GM19035 (cell line): ENCODE results near the gene CSH1.
"Not testable (repeated sequence)": the region's sequence is repeated elsewhere in the genome, so short reads cannot be mapped to it uniquely, and the experiment has no call there.

Experiments
- ATAC-seq: cut with Tn5 transposase; IDR thresholded peaks from one replicate; pipeline ENCODE4 v1.9.1; 2021; ENCODE audit not compliant: unreplicated experiment

The CSH1 gene

DNA sequence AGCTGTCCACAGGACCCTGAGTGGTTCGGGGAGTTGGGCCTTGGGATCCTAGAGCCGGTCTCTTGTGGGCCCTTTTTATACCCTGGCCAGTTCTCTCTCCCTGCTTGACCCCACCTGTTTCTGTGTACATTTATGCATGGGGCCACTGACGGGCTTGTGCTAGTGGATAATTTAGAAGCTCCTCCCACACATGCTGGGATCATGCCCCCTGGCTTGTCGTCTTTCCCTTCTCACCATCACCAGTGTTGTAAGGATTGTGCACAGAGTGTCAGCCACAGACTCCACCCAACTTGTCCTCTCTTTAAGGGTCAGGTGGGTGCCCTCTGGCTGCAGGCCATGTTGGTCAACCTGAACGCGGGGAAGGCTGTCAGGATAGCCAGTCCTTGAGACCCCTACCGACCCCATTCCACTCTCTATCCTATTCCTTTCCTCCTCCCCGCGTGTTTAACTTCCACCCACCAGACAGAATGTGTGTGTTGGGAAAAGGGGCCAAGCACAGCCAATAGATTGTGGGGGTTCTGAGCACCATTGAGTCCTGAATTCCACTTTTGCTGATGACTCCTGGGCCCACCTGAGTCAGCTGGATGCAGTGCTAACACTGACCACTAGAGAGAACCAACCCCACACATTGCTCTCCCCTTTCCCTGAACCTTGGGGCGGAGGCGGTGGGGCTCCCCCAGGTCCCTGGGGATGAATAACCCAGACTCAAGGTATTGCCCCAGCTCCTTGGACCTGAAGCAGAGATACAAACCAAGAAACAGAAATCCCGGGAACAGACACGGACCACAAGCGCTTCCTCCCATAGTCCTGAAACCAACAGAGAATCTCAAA lies at the start of gene CSH1:
Gene CSH1, minus strand, starts transcription at position 51 of the 831 bp plus-strand sequence. CDS start 63 bp downstream, outside the sequence.
- ATAC-seq = not testable (repeated sequence)

DNA sequence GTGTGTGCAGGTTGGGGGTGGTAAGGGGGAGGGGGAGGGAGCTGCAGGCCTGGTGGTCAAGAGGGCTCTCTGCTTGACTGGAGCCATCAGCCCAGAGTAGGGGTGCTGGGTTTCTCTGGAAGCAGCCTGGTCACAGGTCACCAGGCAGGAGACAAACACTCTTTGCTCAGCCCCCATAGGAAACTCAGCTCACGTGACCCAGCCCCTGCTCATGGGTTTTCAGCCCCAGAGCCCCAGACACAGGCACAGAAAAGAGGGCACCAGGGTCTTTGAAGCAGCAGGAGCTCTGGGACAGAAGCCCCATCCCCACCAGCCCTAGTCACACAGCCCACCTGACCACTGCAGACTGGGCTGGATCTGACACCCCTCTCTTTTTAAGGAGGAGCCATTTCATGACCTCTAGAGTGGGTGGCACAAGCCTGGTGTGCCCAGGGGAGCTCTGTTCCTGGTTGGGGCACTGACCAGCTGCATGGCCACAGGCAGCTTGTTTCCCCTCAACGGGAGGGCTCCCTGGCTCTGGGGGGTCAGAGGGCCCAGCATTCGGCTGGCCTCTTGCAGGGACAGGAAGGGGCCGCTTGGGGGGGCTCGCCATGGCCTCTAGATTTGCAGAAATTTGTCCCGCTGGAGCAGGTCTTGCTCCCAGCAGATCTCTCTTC lies 49.5 kb upstream of the CSH1 start:
- ATAC-seq = peak; percentile 34

DNA sequence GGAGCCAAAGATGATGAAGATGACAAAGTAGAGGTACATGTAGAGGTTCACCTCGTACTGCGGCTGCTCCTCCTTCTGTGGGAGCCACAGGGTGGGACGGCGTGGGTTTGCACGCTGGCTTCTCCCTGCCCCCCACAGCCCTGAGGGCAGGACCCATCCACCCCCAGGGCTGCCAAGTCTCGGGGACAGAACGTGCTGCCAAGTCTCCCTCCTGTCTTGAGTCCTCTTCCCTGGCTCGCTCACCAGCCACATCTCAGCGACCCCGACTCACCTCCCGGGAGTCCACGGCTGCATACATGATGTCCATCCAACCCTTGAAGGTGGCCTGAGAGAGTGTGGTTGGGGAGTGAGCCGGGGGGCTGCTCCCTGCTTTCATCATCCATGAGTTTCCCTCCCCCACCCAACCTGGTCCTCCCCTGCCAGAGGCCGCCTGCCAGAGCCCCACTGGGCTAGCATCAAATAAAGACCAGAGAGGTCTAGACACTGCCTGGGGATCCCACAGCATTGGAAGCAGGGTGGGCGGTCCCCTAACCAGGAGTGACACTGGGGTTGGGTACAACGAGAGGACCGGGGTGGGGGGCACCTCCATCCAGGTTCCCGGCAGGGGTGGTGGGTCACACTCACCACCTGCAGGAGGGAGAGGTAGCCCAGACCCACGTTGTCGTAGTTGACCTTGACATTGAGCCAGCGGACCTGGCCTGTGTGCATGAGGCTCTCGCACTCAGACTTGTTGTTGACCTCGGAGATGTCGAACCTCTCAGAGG lies 48.5 kb upstream of the CSH1 start:
- no peak for ATAC-seq

DNA sequence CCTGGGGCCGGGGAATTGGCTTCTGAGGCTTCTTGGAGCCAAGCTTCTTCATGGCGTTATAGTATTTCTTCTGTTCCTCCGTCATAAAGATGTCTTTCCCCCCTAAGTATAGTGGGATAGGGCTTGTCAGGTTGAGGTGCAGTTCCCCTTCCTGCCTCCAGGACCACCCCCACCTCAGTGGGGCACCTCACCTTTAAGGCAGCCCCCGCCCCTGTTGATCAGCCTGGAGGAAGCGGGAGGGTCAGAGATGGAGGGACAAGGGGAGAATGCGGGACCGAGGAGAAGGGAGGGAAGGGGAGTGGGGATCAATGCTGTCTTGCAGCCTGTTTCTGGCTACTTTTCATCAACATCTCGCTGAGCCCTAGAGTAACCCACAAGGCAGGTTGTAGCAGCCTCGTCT lies 47.4 kb upstream of the CSH1 start:
- ATAC-seq = no peak

DNA sequence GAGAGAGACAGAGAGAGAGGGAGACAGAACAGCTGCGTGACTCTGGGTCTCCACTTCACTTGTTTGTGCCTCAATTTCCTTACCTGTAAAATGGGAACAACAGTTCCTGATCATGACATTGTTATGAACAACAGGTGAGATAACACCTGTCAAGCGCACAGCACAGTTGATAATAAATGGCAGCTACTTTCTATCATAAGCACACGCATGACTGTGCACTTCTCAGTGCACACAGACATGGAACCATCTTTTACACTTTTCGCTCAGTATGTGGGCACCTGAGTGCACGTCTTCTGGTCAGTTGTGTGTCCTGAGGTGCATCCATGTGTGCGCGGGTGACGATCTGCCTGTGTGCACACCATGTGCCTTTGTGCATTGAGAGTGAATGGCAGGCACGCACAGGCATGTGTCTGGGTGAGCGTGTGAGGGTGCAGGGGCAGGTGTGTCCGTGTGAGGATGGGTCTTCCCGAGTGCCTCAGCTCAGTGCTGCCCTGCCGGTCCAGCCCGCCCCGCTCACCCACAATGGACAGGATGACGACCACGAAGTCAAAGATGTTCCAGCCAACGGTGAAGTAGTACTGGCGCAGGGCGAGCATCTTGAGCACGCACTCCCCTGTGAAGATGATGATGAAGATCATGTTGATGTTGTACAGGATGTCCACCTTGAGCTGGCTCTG lies 46.1 kb upstream of the CSH1 start:
- no peak for ATAC-seq

DNA sequence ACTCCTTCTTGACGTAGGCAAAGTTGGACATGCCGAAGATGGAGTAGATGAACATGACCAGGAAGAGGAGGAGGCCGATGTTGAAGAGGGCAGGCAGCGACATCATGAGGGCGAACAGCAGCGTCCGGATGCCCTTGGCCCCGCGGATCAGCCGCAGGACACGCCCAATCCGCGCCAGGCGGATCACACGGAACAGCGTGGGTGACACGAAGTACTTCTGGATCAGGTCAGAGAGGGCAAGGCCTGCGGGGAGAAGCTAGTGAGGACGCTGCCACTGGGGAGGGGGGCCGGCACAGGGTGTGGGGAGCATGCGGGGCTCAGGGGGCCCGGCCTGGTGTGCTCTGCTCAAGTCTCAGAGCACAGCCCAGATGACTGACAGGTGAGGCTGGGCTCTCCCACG lies 45.4 kb upstream of the CSH1 start:
- ATAC-seq = no peak

DNA sequence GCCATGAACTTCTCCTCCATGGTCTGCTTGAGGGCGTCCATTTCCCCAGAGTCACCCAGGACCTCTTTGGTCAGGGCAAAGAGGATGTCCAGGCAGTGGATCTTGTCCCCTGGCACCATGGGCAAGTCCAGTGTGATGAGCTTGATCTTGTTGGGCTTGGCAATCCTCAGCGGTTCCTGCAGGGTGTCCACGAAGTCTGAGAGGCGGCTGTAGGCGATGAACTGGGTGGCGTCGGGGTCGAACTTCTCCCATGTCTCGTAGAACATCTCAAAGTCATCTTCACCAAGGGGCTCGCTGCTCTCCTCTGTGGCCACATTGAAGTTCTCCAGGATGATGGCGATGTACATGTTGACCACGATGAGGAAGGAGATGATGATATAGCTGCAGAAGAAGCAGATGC lies 44.8 kb upstream of the CSH1 start:
- ATAC-seq = no peak

DNA sequence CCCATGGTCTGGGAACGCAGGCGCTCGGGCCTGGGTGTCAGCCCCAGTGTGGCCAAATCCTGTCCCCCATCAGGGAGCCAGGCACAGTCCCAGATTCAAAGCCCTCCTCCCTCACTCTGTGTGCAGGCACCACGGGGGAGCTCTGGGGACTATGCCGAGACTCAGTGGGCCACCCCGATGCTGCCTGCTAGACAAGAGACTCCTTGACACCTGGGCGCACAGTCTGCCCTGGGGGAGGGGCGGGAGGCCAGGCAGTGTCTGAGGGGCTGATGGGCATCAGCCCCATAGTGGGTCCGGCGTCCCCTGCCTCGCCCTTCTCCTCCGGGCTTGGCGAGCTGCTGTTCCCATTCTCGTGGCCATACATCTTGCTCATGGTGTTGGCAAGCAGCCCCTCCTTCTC lies 44.2 kb upstream of the CSH1 start:
- no peak for ATAC-seq

DNA sequence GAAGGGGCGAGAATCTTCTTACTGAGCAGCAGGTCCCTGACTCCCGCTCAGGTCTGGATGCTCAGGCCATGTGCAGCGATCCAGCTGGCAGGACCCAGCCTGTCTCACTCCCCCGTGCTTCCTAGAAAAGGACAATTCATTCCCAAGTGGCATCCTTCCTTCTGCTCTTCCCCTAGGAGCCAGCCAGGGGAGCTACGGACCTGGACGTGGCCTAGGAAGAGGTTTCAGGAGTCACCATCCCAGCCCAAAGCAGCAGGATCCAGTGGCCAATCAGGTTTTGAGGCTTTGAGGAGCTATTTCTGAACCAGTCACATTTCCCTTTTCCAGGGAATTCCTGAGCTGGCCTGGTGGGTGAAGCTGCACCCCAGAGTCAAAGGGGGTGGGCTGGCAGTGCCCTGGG lies 43.5 kb upstream of the CSH1 start:
- ATAC-seq = no peak

DNA sequence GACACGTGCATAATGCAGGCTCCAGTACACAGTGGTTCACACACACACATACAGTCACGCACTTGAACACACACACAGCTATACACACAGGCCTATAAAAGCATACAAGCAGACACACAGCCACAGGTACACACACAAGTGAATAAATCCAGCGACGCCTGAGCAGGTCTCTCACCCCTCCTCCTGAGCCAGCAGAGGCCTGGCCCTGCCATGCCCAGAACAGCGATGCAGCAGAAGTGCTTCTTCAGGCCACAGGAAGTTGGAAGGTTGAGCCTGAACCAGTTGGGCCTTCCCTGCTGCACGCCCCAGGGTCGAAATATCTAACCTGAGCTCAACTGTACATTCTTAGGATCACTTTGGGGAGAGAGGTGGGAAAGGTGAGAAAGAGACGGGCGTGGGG lies 43.0 kb upstream of the CSH1 start:
- no peak for ATAC-seq

DNA sequence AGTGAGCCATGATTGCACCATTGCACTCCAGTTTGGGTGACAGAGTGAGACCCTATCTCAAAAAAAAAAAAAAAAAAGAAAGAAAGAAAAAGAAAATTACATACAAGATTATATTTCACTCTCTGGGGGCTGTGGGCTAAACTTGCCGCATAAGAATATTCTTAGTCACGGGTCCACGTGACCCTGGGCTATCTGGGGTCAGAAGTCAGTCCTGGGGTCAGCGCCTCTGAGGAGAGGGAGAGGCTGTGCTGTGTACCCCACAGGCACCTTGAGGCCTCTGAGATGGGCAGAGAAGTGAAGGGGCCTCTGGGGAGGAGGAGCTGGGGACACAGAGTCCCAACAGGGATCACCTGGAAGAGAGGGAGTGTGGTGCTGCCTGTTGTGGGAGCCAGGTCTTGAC lies 41.5 kb upstream of the CSH1 start:
- ATAC-seq = no peak

DNA sequence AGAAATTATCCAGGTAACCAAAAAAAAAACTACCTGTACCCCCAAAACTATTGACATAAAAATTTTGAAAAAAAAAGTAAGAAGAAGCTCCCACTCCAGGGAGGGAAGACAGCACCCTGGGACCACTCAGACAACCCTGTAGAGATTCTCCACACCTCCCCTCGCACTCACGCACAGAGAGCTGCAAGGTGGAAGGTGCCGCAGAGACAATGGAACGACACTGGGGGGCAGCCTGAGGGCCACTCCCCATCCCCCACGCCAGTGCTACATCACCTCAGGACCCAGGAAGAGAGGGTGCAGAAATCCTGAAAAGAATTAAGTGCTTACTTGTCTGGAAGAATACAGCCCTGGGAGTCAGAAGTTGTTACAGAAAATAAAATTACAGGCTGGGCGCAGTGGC lies 40.9 kb upstream of the CSH1 start:
- no peak for ATAC-seq

DNA sequence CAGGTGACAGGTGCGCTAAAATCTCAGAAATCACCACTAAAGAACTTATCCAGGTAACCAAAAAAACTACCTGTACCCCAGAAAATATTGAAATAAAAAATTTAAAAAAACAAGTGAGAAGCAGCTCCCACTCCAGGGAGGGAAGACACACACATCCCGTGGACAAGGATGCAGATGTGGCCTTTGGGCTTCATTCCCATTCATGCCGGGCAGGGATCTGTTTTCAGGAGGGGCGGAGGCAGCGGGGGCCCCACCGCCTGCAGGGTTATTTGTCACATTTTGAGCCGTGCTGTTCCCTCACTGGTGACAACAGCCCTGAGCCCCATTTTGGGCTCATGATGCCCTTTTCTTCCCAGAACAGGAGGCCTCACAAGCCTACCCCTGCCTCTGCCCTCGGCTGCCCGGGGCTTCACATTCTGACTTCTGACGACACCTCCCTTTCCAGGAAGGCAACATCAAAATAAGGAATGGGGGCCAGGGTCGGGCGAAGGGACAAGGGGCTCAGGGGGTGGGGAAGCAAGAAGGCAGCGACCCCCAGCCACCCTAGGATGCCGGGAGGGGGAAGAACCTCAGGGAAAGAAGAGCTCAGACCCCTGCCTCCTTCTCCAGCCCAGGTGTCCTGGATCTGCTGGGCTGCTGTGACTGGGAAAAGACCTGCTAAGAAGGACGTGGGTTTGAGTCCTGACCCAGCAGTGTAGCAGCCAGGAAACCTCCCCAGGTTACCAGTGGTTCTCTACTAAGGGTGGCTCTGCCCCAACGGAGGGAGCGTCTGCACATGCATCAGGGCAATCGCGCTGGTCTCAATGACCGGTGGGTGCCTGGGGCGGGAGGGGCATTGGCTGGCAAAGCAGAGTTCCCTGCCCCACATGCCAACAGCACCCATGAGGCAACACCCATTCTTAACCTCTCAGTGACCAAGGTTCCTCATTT lies 38.1 kb upstream of the CSH1 start:
- no peak for ATAC-seq

DNA sequence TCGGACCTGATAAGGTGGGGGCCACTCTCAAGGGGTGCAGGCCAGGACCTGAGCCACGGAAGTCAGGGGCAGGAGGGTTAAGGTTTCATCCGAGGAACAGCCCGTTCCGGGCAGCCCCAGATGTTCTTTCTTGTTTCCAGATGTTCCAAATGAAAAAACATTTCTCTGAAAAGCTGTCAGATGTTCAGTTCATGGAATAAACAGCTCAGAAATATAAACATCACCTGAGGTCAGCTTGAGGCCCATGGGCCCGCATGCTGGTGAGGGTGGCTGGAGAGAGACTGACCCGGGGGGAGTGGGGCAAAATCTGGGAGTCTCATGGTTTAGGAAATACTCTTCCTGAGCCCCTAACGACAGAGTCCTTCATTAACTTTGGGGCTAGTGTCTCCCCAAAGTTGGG lies 37.2 kb upstream of the CSH1 start:
- no peak for ATAC-seq

DNA sequence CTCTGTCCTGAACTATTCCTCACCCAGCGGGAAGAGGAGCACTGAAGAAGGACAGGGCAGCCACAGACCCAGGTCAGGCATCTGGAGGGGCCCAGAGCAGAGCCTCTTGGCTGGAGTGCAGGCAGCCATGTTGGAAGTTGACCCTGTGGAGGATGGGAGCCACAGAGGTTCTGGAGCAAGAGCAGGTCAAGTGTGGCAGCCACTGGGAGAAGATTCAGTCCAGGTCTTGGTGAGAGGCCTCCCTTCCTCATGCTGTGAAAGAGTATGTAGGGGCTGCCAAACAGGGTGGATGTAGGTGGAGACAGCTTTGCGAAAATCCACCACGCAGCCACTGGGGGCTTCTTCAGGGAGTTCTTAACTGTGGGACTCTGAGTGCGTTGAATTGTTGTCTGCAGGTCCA lies 36.3 kb upstream of the CSH1 start:
- ATAC-seq = peak; percentile 8

DNA sequence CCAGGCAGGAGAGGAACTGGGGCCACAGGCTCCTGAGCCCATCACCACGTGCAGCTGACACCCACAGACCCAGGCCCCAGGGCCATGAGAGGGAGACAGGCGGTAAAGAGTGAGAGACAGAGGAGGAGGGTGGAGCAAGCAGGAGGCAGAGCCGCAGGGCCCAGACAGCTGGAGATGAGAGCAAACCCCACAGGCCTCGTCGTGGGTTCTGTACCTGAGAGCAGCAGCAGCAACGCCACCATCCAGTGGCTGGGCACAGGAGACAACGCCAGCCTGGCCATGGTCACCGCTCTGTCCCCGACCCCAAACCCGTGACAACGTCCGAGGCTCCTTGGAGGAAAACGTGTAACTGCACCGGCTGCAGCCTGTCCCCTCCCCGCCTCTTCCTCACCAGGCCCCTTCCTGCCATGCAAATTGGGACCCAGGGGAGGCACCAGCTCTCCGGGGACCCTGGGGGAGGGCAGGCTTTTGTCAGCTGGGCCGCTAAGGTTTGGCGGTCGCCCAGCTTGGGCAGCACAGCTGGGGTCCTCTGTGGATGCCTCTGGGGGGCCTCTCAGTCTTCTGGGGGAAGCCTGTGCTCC lies 35.7 kb upstream of the CSH1 start, which contains the start of gene CD79B:
Gene CD79B, minus strand, starts transcription at position 351 of the 581 bp plus-strand sequence. Its CDS starts 70 bp downstream, at position 281.
- peak; percentile 84 for ATAC-seq

DNA sequence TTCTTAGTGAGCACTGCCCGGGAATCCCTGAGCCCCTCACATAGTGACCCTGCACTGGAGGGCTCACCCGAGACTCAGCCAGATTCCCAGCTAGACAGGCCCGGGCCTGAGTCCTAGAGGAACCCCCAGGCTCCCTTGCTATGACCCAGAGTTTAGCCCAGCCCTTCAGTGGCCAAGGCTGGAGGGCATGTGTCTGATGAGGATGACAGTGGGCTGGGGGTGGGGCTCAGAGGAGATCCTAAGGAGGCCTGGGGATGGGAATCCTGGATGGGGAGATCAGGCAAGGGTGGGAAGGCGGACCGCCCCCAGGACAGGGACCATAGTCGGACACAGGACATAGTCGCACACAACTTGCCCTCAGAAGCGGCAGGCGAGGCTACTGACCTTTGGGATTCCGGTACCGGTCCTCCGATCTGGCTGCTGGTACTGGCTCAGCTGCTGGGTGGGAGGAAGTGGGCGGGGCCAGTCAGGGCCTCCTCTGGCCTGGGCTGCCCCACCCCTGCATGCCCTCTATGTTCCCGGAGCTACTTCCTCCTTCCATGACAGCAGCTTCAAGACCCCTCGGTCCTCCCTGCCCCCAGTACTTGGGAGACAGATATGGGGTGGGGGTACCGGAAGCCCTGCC lies 34.7 kb upstream of the CSH1 start:
- peak; percentile 48 for ATAC-seq

DNA sequence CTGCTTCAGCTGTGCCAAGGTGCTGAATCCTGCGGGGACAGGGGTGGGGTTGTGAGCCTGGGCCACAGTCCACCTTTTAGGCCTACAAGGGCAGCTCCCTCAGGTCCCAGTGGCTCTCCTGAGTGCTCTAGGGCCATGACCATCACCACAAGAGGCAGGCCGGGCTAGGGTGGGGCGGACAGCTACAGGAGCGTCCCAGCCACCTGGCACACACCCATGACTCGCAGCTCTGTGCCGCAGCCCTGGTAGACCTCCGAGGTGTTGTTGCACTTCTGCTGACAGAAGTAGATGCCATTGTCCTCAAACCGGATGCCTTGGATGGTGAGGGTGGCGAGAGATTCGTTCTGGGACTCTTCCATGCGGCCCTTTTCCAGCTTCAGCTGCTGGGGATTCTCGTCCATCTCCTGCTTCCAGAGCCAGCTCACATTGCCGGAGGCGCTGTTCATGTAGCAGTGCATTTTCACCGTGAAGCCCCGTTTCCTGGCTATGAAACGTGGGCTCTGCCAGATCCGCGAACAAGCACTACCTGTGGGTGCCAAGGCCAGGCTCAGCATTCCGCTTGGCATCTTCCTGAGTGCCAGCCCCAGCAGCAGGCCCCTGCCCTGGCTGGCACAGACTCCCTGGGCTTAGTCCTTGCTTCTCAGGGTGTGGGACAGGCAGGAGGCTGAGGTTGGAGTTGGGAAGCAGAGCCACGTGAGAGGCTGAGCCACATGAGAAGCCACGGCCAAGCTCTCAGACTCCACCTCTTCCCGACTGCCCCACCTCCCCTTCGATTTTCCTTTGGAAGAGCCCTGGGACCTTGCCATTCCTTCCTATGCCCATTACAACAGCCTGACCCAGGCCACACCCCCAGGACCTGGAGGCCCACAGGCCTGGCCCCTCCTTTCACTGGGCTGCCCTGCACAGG lies 33.7 kb upstream of the CSH1 start:
- ATAC-seq = no peak
